Neural crest cell (in vitro differentiated cells): ENCODE results near the gene CCL17. TPM values are rescaled to one million over a fixed set of nuclear protein-coding genes. Genes with fewer than 3 reads are reported as not detected.

ENCODE experiments used
- DNase-seq: peaks from one replicate; pipeline ENCODE4 v3.0.0; 2021; ENCODE audit warnings: low read depth, mixed read lengths, low spot score
- H3K27ac Mint-ChIP-seq: one replicate; pipeline ENCODE4 v1.8.0; 2021; ENCODE audit warnings: mild to moderate bottlenecking, mixed read lengths; ENCODE audit not compliant: unreplicated experiment
- H3K27me3 Mint-ChIP-seq: 2 replicates; pipeline ENCODE4 v1.8.0; 2021; ENCODE audit warnings: low read depth, mild to moderate bottlenecking, mixed read lengths
- H3K36me3 Mint-ChIP-seq: 2 replicates; pipeline ENCODE4 v1.8.0; 2021; ENCODE audit warnings: low read depth, mild to moderate bottlenecking, mixed read lengths
- H3K4me1 Mint-ChIP-seq: 2 replicates; pipeline ENCODE4 v1.8.0; 2021; ENCODE audit warnings: mixed read lengths
- H3K4me3 Mint-ChIP-seq: one replicate; pipeline ENCODE4 v1.8.0; 2021; ENCODE audit warnings: mild to moderate bottlenecking, mixed read lengths
- H3K9me3 Mint-ChIP-seq: 2 replicates; pipeline ENCODE4 v1.8.0; 2021; ENCODE audit warnings: mixed read lengths
- CTCF ChIP-seq: fragments of 200-600 bp; sonication (generic); conservative IDR thresholded peaks from 2 replicates; pipeline ENCODE4 v1.5.0; 2021; ENCODE audit warnings: antibody characterized with exemption, mild to moderate bottlenecking
- total RNA-seq: library from RNA; stranded (reverse); gene quantifications from 2 replicates; pipeline ENCODE4 v1.2.1, GENCODE V29; 2021

The CCL17 gene
- total RNA-seq, 1 donor from 2014 or later = not detected

- Mint-ChIP-seq H3K27me3 (no peaks in the 10 kb centered on the region), H3K9me3 (no peaks in the 10 kb centered on the region), H3K4me1 (peaks cover 24% of the 10 kb centered on the region), H3K4me3 (no peak overlapping the region), H3K36me3 (no peaks in the 10 kb centered on the region), H3K27ac (peak overlapping the region; percentile 78)
- TF ChIP-seq CTCF = no peak
- no peak for DNase-seq
These were observed 8.0 kb downstream of the CCL17 start for GRCh38 chr16:57412584-57412983.

GRCh38 chr16:57413301-57413730, 8.7 kb downstream of the CCL17 start:
- TF ChIP-seq CTCF = no peak
- Mint-ChIP-seq H3K9me3 (no peaks in the 10 kb centered on the region), H3K27me3 (no peaks in the 10 kb centered on the region), H3K27ac (no peak overlapping the region), H3K4me3 (no peak overlapping the region), H3K4me1 (peaks cover 30% of the 10 kb centered on the region), H3K36me3 (no peaks in the 10 kb centered on the region)
- no peak for DNase-seq

GRCh38 chr16:57413733-57414132, 9.2 kb downstream of the CCL17 start:
- Mint-ChIP-seq H3K27ac (no peak overlapping the region), H3K36me3 (no peaks in the 10 kb centered on the region), H3K4me3 (no peak overlapping the region), H3K27me3 (no peaks in the 10 kb centered on the region), H3K9me3 (no peaks in the 10 kb centered on the region), H3K4me1 (peaks cover 33% of the 10 kb centered on the region)
- no peak for TF ChIP-seq CTCF
- no peak for DNase-seq

GRCh38 chr16:57416084-57416483, 11.5 kb downstream of the CCL17 start:
- H3K9me3 Mint-ChIP-seq = no peaks in the 10 kb centered on the region
- TF ChIP-seq CTCF = no peak
- peaks cover 35% of the 10 kb centered on the region for H3K4me1 Mint-ChIP-seq
- H3K27ac Mint-ChIP-seq = peak overlapping the region; percentile 75
- no peak overlapping the region for H3K4me3 Mint-ChIP-seq
- no peaks in the 10 kb centered on the region for H3K36me3 Mint-ChIP-seq
- DNase-seq = no peak
- no peaks in the 10 kb centered on the region for H3K27me3 Mint-ChIP-seq

- TF ChIP-seq CTCF = no peak
- Mint-ChIP-seq H3K4me1 (peaks cover 43% of the 10 kb centered on the region), H3K27ac (no peak overlapping the region), H3K9me3 (no peaks in the 10 kb centered on the region), H3K4me3 (no peak overlapping the region), H3K36me3 (no peaks in the 10 kb centered on the region), H3K27me3 (no peaks in the 10 kb centered on the region)
- DNase-seq = no peak
These were observed 14.9 kb downstream of the CCL17 start for GRCh38 chr16:57419506-57419905.
